GOT3 (cell line): ENCODE data around the gene STMN3.
"Not testable (repeated sequence)": the region's sequence is repeated elsewhere in the genome, so short reads cannot be mapped to it uniquely, and the experiment has no call there.

ENCODE experiments used
- DNase-seq: peaks from one replicate; lab custom pipeline; 2025; ENCODE audit warnings: mixed read lengths; lab: John Stamatoyannopoulos, UW

STMN3 gene

DNA sequence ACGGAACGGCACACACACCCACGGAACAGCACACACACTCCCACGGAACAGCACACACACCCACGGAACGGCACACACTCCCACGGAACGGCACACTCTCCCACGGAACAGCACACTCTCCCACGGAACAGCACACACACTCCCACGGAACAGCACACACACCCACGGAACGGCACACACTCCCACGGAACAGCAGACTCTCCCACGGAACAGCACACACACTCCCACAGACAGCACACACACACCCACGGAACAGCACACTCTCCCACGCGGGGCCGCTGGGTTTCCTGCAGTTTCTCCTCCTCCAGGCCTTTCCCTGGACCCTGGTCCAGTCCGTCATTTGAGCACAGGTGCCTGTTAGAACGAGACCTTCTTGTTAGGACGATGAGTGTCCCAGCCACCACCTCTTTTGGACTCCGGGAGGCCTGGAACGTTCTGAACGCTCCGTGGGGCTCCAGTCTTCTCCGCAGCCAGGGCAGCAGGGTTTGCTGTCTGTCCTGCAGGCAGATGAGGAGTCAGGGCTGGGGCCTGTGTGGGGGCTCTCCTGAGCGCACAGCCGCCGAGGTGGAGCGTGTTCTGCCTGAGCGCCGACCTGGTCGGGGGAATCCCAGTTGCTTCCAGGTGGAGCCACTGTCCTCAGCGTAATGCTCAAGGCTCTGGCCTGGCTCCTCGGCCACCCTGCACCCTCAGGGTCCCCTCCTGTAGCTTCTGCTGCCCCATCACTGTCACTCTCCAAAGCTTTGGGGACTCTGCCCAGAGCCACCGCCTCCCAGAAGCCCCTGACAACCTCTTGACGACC is 25.6 kb upstream of the STMN3 start:
- no peak for DNase-seq

DNA sequence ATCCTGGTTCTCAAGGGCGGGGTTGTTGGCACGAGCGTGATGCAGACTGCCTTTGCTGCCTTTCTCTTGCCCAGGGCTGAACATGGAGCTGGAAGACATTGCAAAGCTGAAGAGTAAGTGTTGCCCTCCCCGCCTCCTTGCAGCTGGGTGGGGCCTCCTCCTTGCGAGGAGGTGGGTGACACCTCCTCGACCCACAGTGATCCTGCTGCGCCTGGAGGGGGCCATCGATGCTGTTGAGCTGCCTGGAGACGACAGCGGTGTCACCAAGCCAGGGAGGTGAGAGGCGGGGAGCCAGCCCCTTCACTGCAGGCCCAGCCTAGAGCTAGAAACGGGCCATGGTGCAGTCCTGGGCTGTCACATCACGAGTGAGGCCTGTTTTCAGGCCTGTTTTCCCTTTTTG is 24.8 kb upstream of the STMN3 start:
- no peak for DNase-seq

- no peak for DNase-seq
These were observed 22.6 kb upstream of the STMN3 start for GRCh38 chr20:63675681-63676368.

DNA sequence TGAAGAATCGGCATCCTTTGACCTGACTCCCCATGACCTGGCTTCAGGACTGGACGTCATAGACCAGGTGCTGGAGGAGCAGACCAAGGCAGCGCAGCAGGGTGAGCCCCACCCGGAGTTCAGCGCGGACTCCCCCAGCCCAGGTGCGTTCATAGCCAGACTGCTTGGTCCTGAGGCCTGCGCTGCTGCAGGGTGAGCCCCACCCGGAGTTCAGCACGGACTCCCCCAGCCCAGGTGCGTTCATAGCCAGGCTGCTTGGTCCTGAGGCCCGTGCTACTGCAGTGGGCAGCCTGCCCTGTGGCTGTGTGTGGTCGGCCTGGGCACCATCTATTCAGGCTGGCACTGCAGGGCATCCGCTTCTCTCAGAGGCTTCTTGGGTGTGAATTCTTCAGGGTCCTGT is 20.7 kb upstream of the STMN3 start:
- no peak for DNase-seq

DNA sequence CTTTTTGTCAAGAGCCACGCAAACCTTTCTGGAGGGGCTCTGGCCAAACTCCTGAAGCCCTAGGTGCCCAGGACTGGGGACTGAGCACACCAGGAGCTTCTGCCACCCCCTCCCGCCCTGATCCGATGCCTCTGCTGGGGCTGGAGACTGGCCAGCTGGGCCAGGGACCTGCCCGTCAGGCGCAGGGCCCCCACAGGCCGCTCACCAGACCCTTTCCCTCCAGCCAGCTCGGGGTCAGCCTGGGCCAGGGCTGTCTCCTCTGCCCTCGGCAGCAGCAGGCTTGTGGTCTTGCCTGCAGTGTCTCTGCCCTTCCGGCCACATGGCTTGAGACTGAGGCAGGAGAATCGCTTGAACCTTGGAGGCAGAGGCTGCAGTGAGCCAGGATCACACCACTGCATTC is 19.4 kb upstream of the STMN3 start:
- DNase-seq: no peak

- not testable (repeated sequence) for DNase-seq
These were observed 18.5 kb upstream of the STMN3 start for GRCh38 chr20:63671695-63672094.

- DNase-seq: no peak
These were observed 15.1 kb upstream of the STMN3 start for GRCh38 chr20:63668351-63668750.

DNA sequence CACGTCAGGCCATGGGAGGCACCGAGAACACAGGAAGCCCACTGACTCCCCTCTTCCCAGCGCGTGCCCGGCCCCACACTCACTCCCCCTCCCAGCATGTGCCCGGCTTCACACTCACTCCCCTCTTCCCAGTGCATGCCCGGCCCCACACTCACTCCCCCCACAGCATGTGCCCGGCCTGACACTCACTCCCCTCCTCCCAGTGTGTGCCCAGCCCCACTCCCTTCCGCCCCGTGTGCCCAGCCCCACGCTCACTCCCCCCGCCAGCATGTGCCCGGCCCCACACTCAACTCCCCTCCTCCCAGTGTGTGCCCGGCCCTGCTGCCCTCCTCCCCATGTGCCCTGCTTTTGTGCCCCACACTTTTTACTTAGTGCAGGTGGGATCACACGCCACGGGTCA is 14.6 kb upstream of the STMN3 start:
- no peak for DNase-seq

DNA sequence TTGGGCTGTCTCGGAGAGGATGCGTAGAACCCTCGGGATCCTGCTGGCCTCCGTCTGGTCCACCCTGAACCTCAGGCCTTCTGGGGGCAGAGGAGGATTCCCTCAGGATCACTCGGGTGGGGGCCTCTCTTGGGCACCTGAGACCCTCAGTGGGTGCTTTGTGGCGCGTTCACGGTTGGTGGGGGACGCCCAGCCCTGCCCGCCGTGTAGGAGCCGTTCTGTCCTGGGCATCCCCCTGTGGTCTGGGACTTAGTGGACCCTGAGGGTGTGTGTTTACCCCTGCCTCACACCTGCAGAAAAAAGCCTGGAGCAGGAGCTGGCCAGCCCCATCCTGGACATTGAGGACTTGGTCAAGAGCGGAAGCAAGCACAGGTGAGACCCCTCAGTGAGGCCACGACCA is 12.5 kb upstream of the STMN3 start:
- DNase-seq: no peak

DNA sequence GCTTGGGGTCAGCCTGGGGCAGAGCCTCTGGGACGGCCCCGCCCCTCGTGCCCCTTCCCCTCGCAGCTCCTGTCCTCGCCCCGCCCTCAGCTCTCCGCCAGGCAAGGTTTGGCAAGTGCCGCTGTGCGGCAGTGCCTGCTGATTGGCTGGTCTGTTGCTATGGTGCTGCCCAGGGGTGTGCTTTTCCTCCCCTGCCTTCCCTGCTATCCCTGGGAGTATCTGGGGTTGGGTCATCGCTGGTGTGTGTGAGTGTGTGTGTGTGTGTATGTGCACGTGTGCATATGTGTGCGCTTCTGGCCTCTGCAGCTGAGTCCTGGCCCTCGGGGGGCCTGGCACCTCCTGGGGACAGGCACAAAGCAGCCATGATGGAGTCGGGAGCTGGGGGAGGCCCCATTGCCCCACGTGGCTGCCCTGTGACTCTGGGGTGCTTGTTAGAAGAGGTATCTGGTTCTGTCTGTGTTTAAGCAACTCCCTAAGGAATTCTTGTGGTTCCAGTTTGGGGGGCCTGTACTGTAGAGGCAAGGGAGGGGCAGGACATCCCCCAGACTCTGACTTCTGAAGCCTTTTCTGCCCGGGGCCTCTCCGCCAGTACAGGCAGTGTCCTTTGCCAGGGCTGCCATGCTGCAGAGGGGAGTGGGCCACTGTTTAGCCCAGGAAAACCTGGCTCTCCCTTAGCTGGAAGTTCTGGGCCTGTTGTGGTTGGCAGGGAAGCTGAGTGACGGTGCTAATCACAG is 11.8 kb upstream of the STMN3 start:
- no peak for DNase-seq

- DNase-seq: no peak
These were observed 11.1 kb upstream of the STMN3 start for GRCh38 chr20:63664143-63664851.

- DNase-seq: no peak
These were observed 10.3 kb upstream of the STMN3 start for GRCh38 chr20:63663332-63664066.

DNA sequence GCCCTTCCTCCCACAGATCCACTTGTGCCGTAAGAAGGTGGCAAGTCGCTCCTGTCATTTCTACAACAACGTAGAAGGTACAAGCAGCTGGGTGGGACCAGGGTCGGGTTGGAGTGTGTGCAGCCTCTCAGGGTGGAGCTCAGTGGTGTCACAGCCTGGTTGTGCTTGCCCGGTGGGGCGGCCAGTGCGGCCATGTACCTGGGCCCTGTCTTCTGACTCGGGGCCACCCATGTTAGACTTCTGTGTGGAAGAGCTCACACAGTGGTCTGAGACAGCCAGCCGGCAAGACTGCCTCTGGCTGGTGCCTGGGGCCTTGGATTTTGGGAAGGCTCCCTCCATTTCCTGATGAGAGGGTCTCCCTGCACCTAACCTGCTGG is 9.6 kb upstream of the STMN3 start:
- no peak for DNase-seq

- DNase-seq: no peak
These were observed 9.0 kb upstream of the STMN3 start for GRCh38 chr20:63661959-63662812.

GRCh38 chr20:63661108-63661507 is 7.9 kb upstream of the STMN3 start:
- DNase-seq: no peak

DNA sequence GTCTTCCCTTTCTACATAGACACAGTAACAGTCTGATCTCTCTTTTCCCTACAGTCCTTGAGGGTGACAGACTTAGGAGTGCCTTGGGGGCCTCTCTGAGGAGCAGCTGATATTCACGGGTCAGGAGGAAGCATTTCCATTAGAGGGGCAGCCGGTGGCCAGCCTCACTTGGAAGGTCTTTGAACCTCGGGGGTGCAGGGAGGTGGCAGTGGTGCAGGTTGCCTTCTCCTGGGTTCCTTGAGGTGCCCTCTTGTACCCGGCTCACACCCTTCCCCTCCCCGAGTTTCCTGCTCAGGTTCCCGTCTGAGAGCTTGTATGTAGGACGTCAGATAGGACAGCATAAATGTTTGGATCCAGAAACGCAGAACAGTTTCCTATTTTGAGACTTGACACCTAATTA is 7.4 kb upstream of the STMN3 start:
- DNase-seq: no peak

DNA sequence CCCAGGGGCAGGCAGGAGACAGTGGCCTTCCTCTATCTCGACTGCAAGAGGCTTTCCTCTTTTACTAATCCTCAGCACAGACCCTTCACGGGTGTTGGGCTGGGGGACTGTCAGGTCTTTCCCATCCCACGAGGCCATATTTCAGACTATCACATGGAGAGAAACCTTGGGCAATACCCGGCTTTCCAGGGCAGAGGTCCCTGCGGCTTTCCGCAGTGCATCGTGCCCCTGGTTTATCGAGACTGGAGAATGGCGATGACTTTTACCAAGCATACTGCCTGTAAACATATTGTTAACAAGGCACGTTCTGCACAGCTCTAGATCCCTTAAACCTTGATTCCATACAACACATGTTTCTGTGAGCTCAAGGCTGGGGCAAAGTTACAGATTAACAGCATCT is 7.0 kb upstream of the STMN3 start:
- DNase-seq: not testable (repeated sequence)

GRCh38 chr20:63659370-63659769 is 6.1 kb upstream of the STMN3 start:
- no peak for DNase-seq

GRCh38 chr20:63658749-63659187 is 5.5 kb upstream of the STMN3 start:
- DNase-seq: no peak

GRCh38 chr20:63657937-63658748 is 4.9 kb upstream of the STMN3 start, which contains the start of gene RTEL1:
Gene RTEL1 (plus strand): TSS chr20:63658312. CDS start chr20:63659403, 1,091 bp downstream.
- peak; percentile 87 for DNase-seq
